Colonic mucosa (tissue), 4 donors: Measurements from ENCODE around the gene PWP1. TPM values are rescaled to one million over a fixed set of nuclear protein-coding genes. Genes with fewer than 3 reads are reported as not detected.

Experiments used
- DNase-seq: peaks from one replicate; pipeline ENCODE4 v3.0.0-alpha.2; 2020
- H3K27ac ChIP-seq: fragments of 200-600 bp; one replicate; pipeline ENCODE4 v1.8.0; 2021
- H3K27me3 ChIP-seq: fragments of 200-600 bp; one replicate; pipeline ENCODE4 v1.8.0; 2021
- H3K36me3 ChIP-seq: fragments of 200-600 bp; one replicate; pipeline ENCODE4 v1.8.0; 2021
- H3K4me1 ChIP-seq: fragments of 200-600 bp; one replicate; pipeline ENCODE4 v1.8.0; 2021; ENCODE audit warnings: mild to moderate bottlenecking
- H3K4me3 ChIP-seq: fragments of 200-600 bp; one replicate; pipeline ENCODE4 v1.8.0; 2021
- H3K9ac ChIP-seq, 2 donors: one replicate each; pipeline ENCODE4 v1.7.0; 2013; ENCODE audit warnings: control low read depth in 2 of 2, low read depth in 2 of 2, low read length in 2 of 2
- H3K9me3 ChIP-seq: fragments of 200-600 bp; one replicate; pipeline ENCODE4 v1.8.0; 2021
- CTCF ChIP-seq: fragments of 200-600 bp; IDR thresholded peaks from one replicate; pipeline ENCODE4 v1.8.0; 2022; ENCODE audit warnings: antibody characterized with exemption, mild to moderate bottlenecking
- intact Hi-C: fragments of 100-400 bp; cut with DNase I; formaldehyde crosslinking; loops from one replicate; pipeline ENCODE4 v1.14.1; 2022
- total RNA-seq, 2 donors: library from RNA; stranded (reverse); fragmentation: NEBNext Ultra II Directional in 1 of 2; extraction: Animal tissue kit (Norgen Biotek cat#: 25700) in 1 of 2; gene quantifications; one replicate each; pipeline ENCODE4 v1.2.1, GENCODE V29; 2021
- donor health status: healthy.
- donor health status: DM: no; HTN: no; CAD: no.
- donor health status: DM: no; HTN: no; CAD: no.

PWP1 gene
- total RNA-seq, 2 donors from 2014 or later, result 19.7 to 23.8 TPM

- no peak for DNase-seq
Measured at GRCh38 chr12:107736914-107737313, 51.3 kb downstream of the PWP1 start.

GRCh38 chr12:107748472-107748871, 62.9 kb downstream of the PWP1 start:
- no peak overlapping the region for H3K9ac ChIP-seq
- no peak for DNase-seq
- TF ChIP-seq CTCF, result no peak
- H3K27me3 ChIP-seq, result no peaks in the 10 kb centered on the region
- intact Hi-C loops, result no loop called here
- no peaks in the 10 kb centered on the region for H3K4me1 ChIP-seq
- H3K27ac ChIP-seq, result no peak overlapping the region
- H3K36me3 ChIP-seq, result peaks cover 15% of the 10 kb centered on the region
- H3K4me3 ChIP-seq, result no peak overlapping the region
- H3K9me3 ChIP-seq, result no peaks in the 10 kb centered on the region

More at GRCh38 chr12:107736914-107737313, 51.3 kb downstream of the PWP1 start:
- H3K27me3 ChIP-seq, result no peaks in the 10 kb centered on the region
- peaks cover 49% of the 10 kb centered on the region for H3K36me3 ChIP-seq
- H3K4me3 ChIP-seq, result no peak overlapping the region
- H3K9me3 ChIP-seq, result no peaks in the 10 kb centered on the region
- H3K27ac ChIP-seq, result no peak overlapping the region
- H3K9ac ChIP-seq, result no peak overlapping the region
- no peaks in the 10 kb centered on the region for H3K4me1 ChIP-seq
- intact Hi-C loops, result loop anchor here (5.0 kb wide), 1 partner anchor 35 kb away; no protein-coding TSS in a partner anchor
- no peak for TF ChIP-seq CTCF

- TF ChIP-seq CTCF, result no peak
- no peak for DNase-seq
- Histone ChIP-seq H3K9ac (no peak overlapping the region), H3K4me1 (no peaks in the 10 kb centered on the region), H3K9me3 (no peaks in the 10 kb centered on the region), H3K4me3 (no peak overlapping the region), H3K36me3 (peaks cover 13% of the 10 kb centered on the region), H3K27me3 (no peaks in the 10 kb centered on the region), H3K27ac (no peak overlapping the region)
- intact Hi-C loops, result no loop called here
Measured at GRCh38 chr12:107749083-107749482, 63.5 kb downstream of the PWP1 start.

DNA sequence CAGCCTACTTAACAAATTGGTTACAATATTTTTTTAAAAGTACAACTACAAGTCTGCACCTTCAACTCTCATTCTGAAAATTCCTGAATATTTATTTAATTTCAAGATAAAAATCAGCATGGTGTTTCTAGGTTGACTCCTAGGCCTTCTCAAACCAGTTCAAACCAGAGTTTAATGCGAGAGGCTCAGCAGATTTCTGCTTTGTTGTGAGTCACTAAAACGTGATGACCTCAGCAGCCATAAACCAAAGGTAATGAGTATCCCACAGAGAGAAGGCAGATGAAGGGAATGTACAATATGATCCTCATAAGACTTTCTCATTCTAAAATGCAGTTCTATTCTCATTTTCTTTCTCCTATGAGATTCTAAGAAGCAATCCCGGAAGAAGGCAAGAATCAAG, 73.8 kb downstream of the PWP1 start:
- Histone ChIP-seq H3K36me3 (no peaks in the 10 kb centered on the region), H3K27ac (peak overlapping the region; percentile 72), H3K27me3 (no peaks in the 10 kb centered on the region), H3K9me3 (no peaks in the 10 kb centered on the region), H3K9ac (peak overlapping the region in 1 of 2 donors; percentile 95), H3K4me3 (peak overlapping the region; percentile 82), H3K4me1 (no peaks in the 10 kb centered on the region)
- TF ChIP-seq CTCF, result no peak
- peak; percentile 81 for DNase-seq
- intact Hi-C loops, result loop anchor here (5.0 kb wide), 1 partner anchor 72 kb away; the partner anchor contains the start of gene PWP1

- DNase-seq, result peak; percentile 56
- intact Hi-C loops, result loop anchor here (5.0 kb wide), 1 partner anchor 122 kb away; no protein-coding TSS in a partner anchor
- H3K9ac ChIP-seq, result peak overlapping the region; percentile 84 to 95
- H3K27me3 ChIP-seq, result no peaks in the 10 kb centered on the region
- no peak for TF ChIP-seq CTCF
- H3K9me3 ChIP-seq, result no peaks in the 10 kb centered on the region
- H3K4me3 ChIP-seq, result peak overlapping the region; percentile 82
- H3K27ac ChIP-seq, result peak overlapping the region; percentile 72
- H3K4me1 ChIP-seq, result no peaks in the 10 kb centered on the region
- no peaks in the 10 kb centered on the region for H3K36me3 ChIP-seq
Measured at GRCh38 chr12:107760207-107760808, 74.7 kb downstream of the PWP1 start.
